Measurements from ENCODE around the gene GALNS.

- TF ChIP-seq CTCF (IDR thresholded peaks at IDR 0.05) (no peak), POLR2AphosphoS5 (IDR thresholded peaks at IDR 0.05) (no peak), POLR2A (IDR thresholded peaks at IDR 0.05) (no peak)
Observed at GRCh38 chr16:88775825-88776224, 80.9 kb downstream of the GALNS start.
